HEK293T (cell line): Measurements from ENCODE around the gene HSH2D.

Experiments used
- CTCF ChIA-PET: fragments of 350-600 bp; formaldehyde crosslinking; extraction: SDS; loops from one replicate; lab custom pipeline; 2021; ENCODE audit warnings: antibody characterized with exemption, inconsistent platforms; lab: Yijun Ruan, JAX
- POLR2A ChIA-PET: fragments of 350-600 bp; formaldehyde crosslinking; extraction: SDS; loops from one replicate; lab custom pipeline; 2020; ENCODE audit warnings: antibody characterized with exemption, inconsistent platforms; lab: Yijun Ruan, JAX
- DNase-seq: peaks from one replicate; pipeline ENCODE4 v3.0.0; 2012; ENCODE audit warnings: mixed read lengths; ENCODE audit errors: extremely low spot score
- ARNT ChIP-seq: fragments of 450-650 bp; IDR thresholded peaks from 2 replicates; pipeline ENCODE4 v1.6.1; 2017; ENCODE audit warnings: mild to moderate bottlenecking
- BHLHE40 ChIP-seq: fragments of 450-650 bp; IDR thresholded peaks from 2 replicates; pipeline ENCODE4 v1.6.1; 2016; ENCODE audit warnings: mild to moderate bottlenecking, moderate library complexity, borderline replicate concordance
- CTBP1 ChIP-seq: fragments of 450-650 bp; IDR thresholded peaks from 2 replicates; pipeline ENCODE4 v1.6.1; 2016; ENCODE audit warnings: borderline replicate concordance
- ELF4 ChIP-seq: fragments of 450-650 bp; IDR thresholded peaks from 2 replicates; pipeline ENCODE4 v1.6.1; 2017; ENCODE audit warnings: antibody characterized with exemption
- FOXA1 ChIP-seq: fragments of 450-650 bp; IDR thresholded peaks from 2 replicates; pipeline ENCODE4 v1.6.1; 2016; ENCODE audit warnings: mild to moderate bottlenecking
- FOXK2 ChIP-seq: fragments of 450-650 bp; IDR thresholded peaks from 2 replicates; pipeline ENCODE4 v1.6.1; 2016; ENCODE audit warnings: mild to moderate bottlenecking
- FOXM1 ChIP-seq: fragments of 450-650 bp; IDR thresholded peaks from 2 replicates; pipeline ENCODE4 v1.6.1; 2017; ENCODE audit warnings: mild to moderate bottlenecking, borderline replicate concordance
- HDGF ChIP-seq: fragments of 450-650 bp; IDR thresholded peaks from 2 replicates; pipeline ENCODE4 v1.6.1; 2017; ENCODE audit warnings: antibody characterized with exemption, borderline replicate concordance
- L3MBTL2 ChIP-seq: fragments of 450-650 bp; conservative IDR thresholded peaks from 2 replicates; pipeline ENCODE4 v1.6.1; 2016; ENCODE audit warnings: mild to moderate bottlenecking
- LEF1 ChIP-seq: fragments of 450-650 bp; IDR thresholded peaks from 2 replicates; pipeline ENCODE4 v1.6.1; 2017; ENCODE audit warnings: mild to moderate bottlenecking, borderline replicate concordance
- NFRKB ChIP-seq: fragments of 450-650 bp; IDR thresholded peaks from 2 replicates; pipeline ENCODE4 v1.6.1; 2016; ENCODE audit warnings: mild to moderate bottlenecking, moderate library complexity
- SP1 ChIP-seq: fragments of 450-650 bp; IDR thresholded peaks from 2 replicates; pipeline ENCODE4 v1.6.1; 2017
- SUZ12 ChIP-seq: fragments of 450-650 bp; IDR thresholded peaks from 2 replicates; pipeline ENCODE4 v1.6.1; 2016; ENCODE audit warnings: mild to moderate bottlenecking
- TARDBP ChIP-seq: fragments of 450-650 bp; IDR thresholded peaks from 2 replicates; pipeline ENCODE4 v1.6.1; 2016
- ZNF384 ChIP-seq: fragments of 450-650 bp; IDR thresholded peaks from 2 replicates; pipeline ENCODE4 v1.6.1; 2016
- TF ChIP-seq, protein P1 (sequence below): fragments of 450-650 bp; IDR thresholded peaks from 2 replicates; pipeline ENCODE4 v1.6.1; 2016

HSH2D gene

DNA sequence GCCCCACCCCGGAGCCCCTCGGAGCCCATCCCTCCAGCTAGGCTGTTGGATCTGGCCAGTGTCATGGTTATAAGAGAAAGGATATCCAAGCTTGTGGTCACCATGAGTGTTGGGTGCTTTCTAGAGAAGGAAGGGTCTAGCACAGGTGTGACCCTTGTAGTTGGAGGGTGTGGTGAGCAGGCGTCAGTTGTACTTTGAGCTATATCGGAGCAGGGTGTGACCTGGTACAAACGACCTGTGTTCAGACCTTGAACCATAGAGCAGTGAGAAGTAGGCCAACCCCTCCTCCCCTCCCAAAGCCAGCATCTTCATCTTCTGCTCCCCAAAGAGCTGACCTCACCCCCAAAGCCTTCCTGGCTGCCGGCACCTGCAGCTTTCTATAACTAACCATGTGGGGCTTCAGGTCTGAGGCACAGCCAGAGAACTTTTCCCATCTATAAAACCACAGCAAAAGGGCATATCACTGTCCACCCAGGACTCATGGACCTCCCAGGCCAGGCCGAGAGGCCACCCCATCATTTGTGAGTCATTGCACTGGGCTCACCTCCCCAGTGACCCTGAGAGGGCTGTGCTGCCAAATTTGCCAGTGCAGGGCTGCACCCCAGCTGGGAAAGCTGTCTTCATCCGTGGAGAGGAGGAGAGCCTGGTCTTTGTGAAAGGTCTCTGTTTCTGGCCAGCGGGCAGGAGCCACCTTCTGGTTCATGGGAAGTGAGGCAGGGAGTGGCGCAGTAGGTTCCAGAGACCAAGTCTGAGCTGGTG lies 17.6 kb upstream of the HSH2D start:
- CTCF ChIA-PET, result no interaction called here
- TF ChIP-seq FOXM1 (no peak), HDGF (no peak), LEF1 (no peak)
- TF ChIP-seq, protein P1, sequence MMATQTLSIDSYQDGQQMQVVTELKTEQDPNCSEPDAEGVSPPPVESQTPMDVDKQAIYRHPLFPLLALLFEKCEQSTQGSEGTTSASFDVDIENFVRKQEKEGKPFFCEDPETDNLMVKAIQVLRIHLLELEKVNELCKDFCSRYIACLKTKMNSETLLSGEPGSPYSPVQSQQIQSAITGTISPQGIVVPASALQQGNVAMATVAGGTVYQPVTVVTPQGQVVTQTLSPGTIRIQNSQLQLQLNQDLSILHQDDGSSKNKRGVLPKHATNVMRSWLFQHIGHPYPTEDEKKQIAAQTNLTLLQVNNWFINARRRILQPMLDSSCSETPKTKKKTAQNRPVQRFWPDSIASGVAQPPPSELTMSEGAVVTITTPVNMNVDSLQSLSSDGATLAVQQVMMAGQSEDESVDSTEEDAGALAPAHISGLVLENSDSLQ, result no peak
- POLR2A ChIA-PET, result interaction anchor here (1.0 kb wide), 1 partner anchor 14 kb away, joined by 3 read pairs; no protein-coding TSS in a partner anchor

DNA sequence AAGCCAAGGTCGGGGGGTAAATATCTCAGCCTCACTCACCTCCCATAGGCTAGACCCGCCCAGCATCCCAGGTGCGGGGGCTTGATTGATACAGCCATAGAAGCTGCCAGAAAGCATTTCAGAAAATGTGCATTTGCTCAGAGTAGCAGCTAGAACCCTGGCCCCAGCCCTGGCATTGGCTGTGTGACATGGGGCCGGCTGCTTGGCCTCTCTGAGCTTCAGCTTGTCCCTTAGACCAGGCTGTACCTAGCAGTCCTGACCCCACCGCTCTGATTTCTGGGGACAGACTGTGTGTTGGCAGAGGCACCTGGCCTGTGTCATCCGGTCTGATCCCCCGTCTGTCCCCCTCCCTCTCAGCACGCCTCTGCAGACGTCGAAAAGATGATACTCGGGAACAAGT lies 16.4 kb upstream of the HSH2D start:
- ChIA-PET POLR2A (no interaction called here), CTCF (no interaction called here)
- no peak for DNase-seq
- TF ChIP-seq LEF1, result no peak
- TF ChIP-seq L3MBTL2, result no peak
- TF ChIP-seq HDGF, result no peak

More for the DNA sequence above, 17.6 kb upstream of the HSH2D start:
- DNase-seq, result no peak

DNA sequence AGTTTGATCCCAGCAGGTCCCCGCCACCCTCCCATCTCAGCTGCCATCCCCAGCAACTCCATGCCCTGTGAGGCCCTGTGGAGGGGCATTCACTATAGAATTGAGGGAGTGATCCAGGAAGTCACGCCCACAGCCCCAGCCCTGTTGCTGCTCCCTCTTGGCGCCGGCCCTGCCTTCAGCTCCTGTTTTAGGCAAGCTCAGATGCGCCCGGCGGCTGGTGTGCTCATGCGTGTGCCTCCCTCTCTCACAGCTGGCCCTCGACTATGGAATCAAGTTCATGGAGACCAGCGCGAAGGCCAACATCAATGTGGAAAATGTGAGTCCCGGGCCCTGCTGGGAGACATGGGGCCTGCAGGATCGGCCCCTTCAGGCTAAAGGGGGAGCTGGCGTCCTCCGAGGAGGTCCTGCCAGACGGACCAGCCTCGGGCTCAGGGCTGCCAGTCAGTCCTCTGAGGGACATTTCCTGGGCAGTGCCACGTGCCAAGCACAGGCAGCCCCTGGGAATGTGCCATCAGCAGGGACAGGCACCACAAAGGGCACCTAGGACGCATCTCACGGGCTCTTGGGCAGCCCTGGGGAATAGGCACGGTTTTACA lies 15.6 kb upstream of the HSH2D start:
- DNase-seq, result no peak
- TF ChIP-seq LEF1, result no peak
- no peak for TF ChIP-seq TARDBP
- no peak for TF ChIP-seq ZNF384
- TF ChIP-seq NFRKB, result no peak
- no peak for TF ChIP-seq HDGF
- no peak for TF ChIP-seq SP1
- TF ChIP-seq FOXK2, result no peak
- TF ChIP-seq, protein P1, result no peak
- CTCF ChIA-PET, result no interaction called here
- POLR2A ChIA-PET, result no interaction called here

DNA sequence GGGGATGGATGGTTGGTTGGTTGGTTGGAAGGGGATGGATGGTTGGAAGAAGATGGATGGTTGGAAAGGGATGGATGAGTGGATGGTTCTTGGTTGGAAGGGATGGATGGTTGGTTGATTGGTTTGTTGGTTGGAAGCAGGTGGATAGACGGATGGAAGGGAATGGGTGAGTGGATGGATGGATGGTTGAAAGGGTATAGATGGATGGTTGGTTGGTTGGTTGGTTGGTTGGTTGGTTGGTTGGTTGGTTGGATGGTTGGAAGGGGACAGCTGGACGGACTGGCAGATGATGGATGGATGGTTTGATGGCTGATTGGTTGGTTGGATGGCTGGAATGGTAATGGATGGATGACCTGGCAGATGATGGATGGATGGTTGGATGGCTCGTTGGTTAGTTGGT lies 11.8 kb upstream of the HSH2D start:
- TF ChIP-seq SP1 (no peak), CTBP1 (no peak; the same call in 1 of the 2 replicates), FOXK2 (no peak), ARNT (no peak), SUZ12 (no peak), LEF1 (no peak), FOXM1 (no peak), ELF4 (no peak), FOXA1 (no peak), ZNF384 (no peak), HDGF (no peak), TARDBP (no peak), BHLHE40 (no peak), L3MBTL2 (no peak)
- TF ChIP-seq, protein P1, result no peak
- ChIA-PET POLR2A (no interaction called here), CTCF (no interaction called here)
- no peak for DNase-seq

DNA sequence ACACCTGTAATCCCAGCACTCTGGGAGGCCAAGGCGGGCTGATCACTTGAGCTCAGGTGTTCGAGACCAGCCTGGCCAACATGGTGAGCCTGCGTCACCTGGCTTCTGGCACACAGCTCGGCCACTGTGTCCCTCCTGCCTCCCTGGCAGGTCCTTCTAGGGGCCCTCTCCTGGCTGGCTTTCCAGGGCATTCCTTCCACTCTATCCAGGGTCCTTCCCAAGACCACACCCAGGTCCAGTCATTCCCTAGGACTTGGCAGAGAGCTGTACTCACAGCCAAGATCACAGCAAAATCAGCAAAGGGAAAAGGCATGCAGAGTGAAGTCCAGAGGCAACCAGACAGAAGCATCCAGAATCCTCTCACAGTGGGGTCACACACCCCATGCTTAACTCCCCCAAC lies 9.7 kb upstream of the HSH2D start:
- no peak for DNase-seq
- TF ChIP-seq FOXA1 (no peak), SP1 (no peak), SUZ12 (no peak), BHLHE40 (no peak), ARNT (no peak), L3MBTL2 (no peak)
- CTCF ChIA-PET, result no interaction called here
- POLR2A ChIA-PET, result no interaction called here

DNA sequence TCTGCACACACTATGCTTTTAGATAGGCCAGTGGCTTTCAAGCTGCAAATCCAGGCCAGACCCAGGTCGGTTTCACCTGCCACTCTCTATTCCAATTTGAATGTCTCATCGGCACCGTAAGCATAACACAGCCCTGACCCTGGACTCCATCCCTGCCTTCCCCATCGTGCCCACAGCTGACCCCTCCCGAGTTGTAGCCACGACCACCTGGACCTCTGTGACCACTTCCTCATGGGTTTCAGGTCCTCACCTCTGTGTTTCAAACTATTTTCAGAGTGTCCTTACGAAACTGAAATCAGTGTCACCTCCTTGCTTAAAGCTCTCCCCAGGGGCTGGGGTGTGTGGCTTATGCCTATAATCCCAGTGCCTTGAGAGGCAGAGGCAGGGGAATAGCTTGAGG lies 9.0 kb upstream of the HSH2D start:
- no peak for TF ChIP-seq NFRKB
- TF ChIP-seq ARNT, result no peak
- TF ChIP-seq LEF1, result no peak
- no peak for TF ChIP-seq SUZ12
- TF ChIP-seq, protein P1, result no peak
- no peak for TF ChIP-seq SP1
- TF ChIP-seq TARDBP, result no peak
- no peak for TF ChIP-seq L3MBTL2
- TF ChIP-seq FOXA1, result no peak
- no peak for TF ChIP-seq CTBP1
- no peak for TF ChIP-seq HDGF
- TF ChIP-seq ZNF384, result no peak
- ChIA-PET POLR2A (no interaction called here), CTCF (no interaction called here)
- DNase-seq, result no peak
